Neural progenitor cell (in vitro differentiated cells): ENCODE results near the gene CHST15. TPM values are rescaled to one million over a fixed set of nuclear protein-coding genes. Genes with fewer than 3 reads are reported as not detected.
A peak's percentile ranks its signal among the peaks of the same experiment; 100 is the strongest.

ENCODE experiments used
- DNase-seq: peaks from one replicate; pipeline ENCODE4 v3.0.0-alpha.2; 2016; ENCODE audit warnings: low spot score
- H2AFZ ChIP-seq: fragments of 200-600 bp; sonication (generic); replicated peaks from 2 replicates; pipeline ENCODE4 v1.6.1; 2016; ENCODE audit warnings: antibody characterized with exemption
- H3F3A ChIP-seq: fragments of 200-600 bp; sonication (generic); 2 replicates; pipeline ENCODE4 v1.6.1; 2016; ENCODE audit warnings: antibody characterized with exemption, low read depth
- H3K27ac ChIP-seq: fragments of 200-600 bp; sonication (generic); 2 replicates; pipeline ENCODE4 v1.5.1; 2016; ENCODE audit warnings: mild to moderate bottlenecking
- H3K27me3 ChIP-seq: fragments of 200-600 bp; sonication (generic); 2 replicates; pipeline ENCODE4 v1.6.1; 2016; ENCODE audit warnings: mild to moderate bottlenecking, moderate library complexity
- H3K36me3 ChIP-seq: fragments of 200-600 bp; sonication (generic); 2 replicates; pipeline ENCODE4 v1.5.1; 2016
- H3K4me1 ChIP-seq: fragments of 200-600 bp; sonication (generic); 2 replicates; pipeline ENCODE4 v1.6.1; 2016; ENCODE audit warnings: mixed run types
- H3K4me2 ChIP-seq: fragments of 200-600 bp; sonication (generic); 2 replicates; pipeline ENCODE4 v1.6.1; 2016
- H3K4me3 ChIP-seq: fragments of 200-600 bp; sonication (generic); 2 replicates; pipeline ENCODE4 v1.5.1; 2016
- H3K79me2 ChIP-seq: fragments of 200-600 bp; sonication (generic); 2 replicates; pipeline ENCODE4 v1.6.1; 2016; ENCODE audit warnings: low read depth
- H3K9ac ChIP-seq: fragments of 200-600 bp; sonication (generic); 2 replicates; pipeline ENCODE4 v1.6.1; 2016
- H3K9me3 ChIP-seq: fragments of 200-600 bp; sonication (generic); 2 replicates; pipeline ENCODE4 v1.5.1; 2016; ENCODE audit warnings: low read depth
- H4K20me1 ChIP-seq: fragments of 200-600 bp; sonication (generic); 2 replicates; pipeline ENCODE4 v1.6.1; 2016; ENCODE audit warnings: low read depth
- H3K27ac Mint-ChIP-seq: 3 replicates; pipeline ENCODE4 v1.8.0; 2021; ENCODE audit warnings: mixed read lengths
- H3K27me3 Mint-ChIP-seq: 2 replicates; pipeline ENCODE4 v1.8.0; 2022; ENCODE audit warnings: low read depth, mild to moderate bottlenecking, inconsistent platforms, moderate library complexity, mixed read lengths; ENCODE audit not compliant: insufficient read depth
- H3K36me3 Mint-ChIP-seq: 3 replicates; pipeline ENCODE4 v1.8.0; 2021; ENCODE audit warnings: mixed read lengths
- H3K4me1 Mint-ChIP-seq: 3 replicates; pipeline ENCODE4 v1.8.0; 2021; ENCODE audit warnings: mixed read lengths
- H3K4me3 Mint-ChIP-seq: 3 replicates; pipeline ENCODE4 v1.8.0; 2021; ENCODE audit warnings: mild to moderate bottlenecking, moderate library complexity, mixed read lengths
- H3K9me3 Mint-ChIP-seq: 3 replicates; pipeline ENCODE4 v1.8.0; 2020; ENCODE audit warnings: mixed read lengths
- CTCF ChIP-seq: fragments of 200-600 bp; sonication (generic); IDR thresholded peaks from 2 replicates; pipeline ENCODE4 v1.5.1; 2017; ENCODE audit warnings: antibody characterized with exemption, mild to moderate bottlenecking
- EZH2 ChIP-seq: fragments of 200-600 bp; sonication (generic); IDR thresholded peaks from 2 replicates; pipeline ENCODE4 v1.6.1; 2017; ENCODE audit warnings: antibody characterized with exemption, mild to moderate bottlenecking, moderate library complexity
- EZH2phosphoT487 ChIP-seq: fragments of 200-600 bp; sonication (generic); IDR thresholded peaks from 2 replicates; pipeline ENCODE4 v1.6.1; 2017; ENCODE audit warnings: antibody characterized with exemption
- total RNA-seq: library from RNA; depleted of rRNA; stranded (reverse); fragments of >200 nt; gene quantifications from 2 replicates; pipeline ENCODE4 v1.2.3, GENCODE V29; 2015; ENCODE audit warnings: low replicate concordance

The CHST15 gene
- total RNA-seq, 1 donor from 2014 or later: 0.54 TPM

- Histone ChIP-seq H3K4me2 (no peak overlapping the region), H3K9ac (no peak overlapping the region), H4K20me1 (no peaks in the 10 kb centered on the region), H3F3A (no peaks in the 10 kb centered on the region), H3K9me3 (no peaks in the 10 kb centered on the region), H3K79me2 (no peaks in the 10 kb centered on the region), H3K27me3 (no peaks in the 10 kb centered on the region), H2AFZ (no peak overlapping the region), H3K27ac (no peak overlapping the region), H3K4me1 (peaks cover 8% of the 10 kb centered on the region), H3K36me3 (no peaks in the 10 kb centered on the region), H3K4me3 (no peak overlapping the region)
- Mint-ChIP-seq H3K27me3 (peaks cover 3% of the 10 kb centered on the region), H3K36me3 (peaks cover 24% of the 10 kb centered on the region), H3K9me3 (no peaks in the 10 kb centered on the region), H3K4me1 (peaks cover 12% of the 10 kb centered on the region), H3K4me3 (no peak overlapping the region), H3K27ac (peak overlapping the region; percentile 65)
- DNase-seq: no peak
- TF ChIP-seq EZH2: no peak
- no peak for TF ChIP-seq CTCF
- TF ChIP-seq EZH2phosphoT487: no peak
These were observed 86.2 kb downstream of the CHST15 start for GRCh38 chr10:124007102-124007772.

GRCh38 chr10:124006526-124006925, 86.9 kb downstream of the CHST15 start:
- Mint-ChIP-seq H3K36me3 (peaks cover 18% of the 10 kb centered on the region), H3K27ac (no peak overlapping the region), H3K27me3 (peaks cover 2% of the 10 kb centered on the region), H3K4me1 (peaks cover 12% of the 10 kb centered on the region), H3K4me3 (no peak overlapping the region), H3K9me3 (no peaks in the 10 kb centered on the region)
- Histone ChIP-seq H3K36me3 (no peaks in the 10 kb centered on the region), H4K20me1 (no peaks in the 10 kb centered on the region), H3K9me3 (no peaks in the 10 kb centered on the region), H3K9ac (no peak overlapping the region), H3F3A (no peaks in the 10 kb centered on the region), H3K4me2 (no peak overlapping the region), H3K4me3 (no peak overlapping the region), H3K79me2 (no peaks in the 10 kb centered on the region), H3K4me1 (peaks cover 8% of the 10 kb centered on the region), H3K27ac (no peak overlapping the region), H2AFZ (no peak overlapping the region), H3K27me3 (no peaks in the 10 kb centered on the region)
- no peak for TF ChIP-seq EZH2phosphoT487
- no peak for TF ChIP-seq CTCF
- no peak for TF ChIP-seq EZH2
- DNase-seq: no peak

- Histone ChIP-seq H3K27ac (no peak overlapping the region), H2AFZ (no peak overlapping the region)
- H3K27ac Mint-ChIP-seq: peak overlapping the region; percentile 23
These were observed 87.4 kb downstream of the CHST15 start for GRCh38 chr10:124005991-124006392.

More at GRCh38 chr10:124005991-124006392, 87.4 kb downstream of the CHST15 start:
- TF ChIP-seq EZH2 (no peak), CTCF (no peak), EZH2phosphoT487 (no peak)
- H3K36me3 ChIP-seq: no peaks in the 10 kb centered on the region
- H3K27me3 ChIP-seq: no peaks in the 10 kb centered on the region
- Mint-ChIP-seq H3K4me3 (no peak overlapping the region), H3K36me3 (peaks cover 16% of the 10 kb centered on the region), H3K27me3 (peaks cover 2% of the 10 kb centered on the region), H3K9me3 (no peaks in the 10 kb centered on the region), H3K4me1 (peaks cover 12% of the 10 kb centered on the region)
- no peaks in the 10 kb centered on the region for H4K20me1 ChIP-seq
- H3K79me2 ChIP-seq: no peaks in the 10 kb centered on the region
- H3F3A ChIP-seq: no peaks in the 10 kb centered on the region
- peak overlapping the region; percentile 2 for H3K4me2 ChIP-seq
- H3K4me3 ChIP-seq: no peak overlapping the region
- H3K4me1 ChIP-seq: peaks cover 8% of the 10 kb centered on the region
- H3K9me3 ChIP-seq: no peaks in the 10 kb centered on the region
- no peak overlapping the region for H3K9ac ChIP-seq
- DNase-seq: no peak
